Esophagus muscularis mucosa (tissue), 4 donors: ENCODE data around the gene HS1BP3. TPM values are rescaled to one million over a fixed set of nuclear protein-coding genes. Genes with fewer than 3 reads are reported as not detected.

Source experiments
- DNase-seq: peaks from one replicate; pipeline ENCODE4 v3.0.0-alpha.2; 2017; ENCODE audit errors: extremely low spot score
- H3K27ac ChIP-seq, 4 donors: fragments of 200-600 bp; sonication (generic); replicated peaks in 1 of 4; 1 replicate in 3 of 4; 2 replicates in 1 of 4; pipeline ENCODE4 v1.5.1; 2016 to 2019; ENCODE audit warnings: mild to moderate bottlenecking in 1 of 4
- H3K27me3 ChIP-seq, 4 donors: fragments of 200-600 bp; sonication (generic); one replicate each; pipeline versions ENCODE4 v1.5.1 to v1.6.0; 2016 to 2019
- H3K36me3 ChIP-seq, 4 donors: fragments of 200-600 bp; sonication (generic); one replicate each; pipeline ENCODE4 v1.5.1; 2016 to 2019
- H3K4me1 ChIP-seq, 4 donors: fragments of 200-600 bp; sonication (generic); one replicate each; pipeline ENCODE4 v1.5.1; 2016 to 2019
- H3K4me3 ChIP-seq, 4 donors: fragments of 200-600 bp; sonication (generic); 1 replicate in 2 of 4; 2 replicates in 2 of 4; pipeline ENCODE4 v1.5.1; 2016 to 2019; ENCODE audit warnings: mild to moderate bottlenecking in 4 of 4, moderate library complexity in 1 of 4
- H3K9me3 ChIP-seq, 4 donors: fragments of 200-600 bp; sonication (generic); 1 replicate in 3 of 4; 2 replicates in 1 of 4; pipeline ENCODE4 v1.5.1; 2016 to 2019
- EP300 ChIP-seq: sonication (generic); formaldehyde crosslinking; IDR thresholded peaks from one replicate; pipeline ENCODE4 v1.6.1; 2017; ENCODE audit warnings: antibody characterized with exemption
- POLR2A ChIP-seq: fragments of 450-650 bp; IDR thresholded peaks from one replicate; pipeline ENCODE4 v1.6.1; 2017; ENCODE audit warnings: antibody characterized with exemption, moderate library complexity, mild to moderate bottlenecking, low read depth
- POLR2AphosphoS5 ChIP-seq, 2 donors: sonication (generic); formaldehyde crosslinking; IDR thresholded peaks; one replicate each; pipeline ENCODE4 v1.6.1; 2017; ENCODE audit warnings: antibody characterized with exemption in 2 of 2
- WGBS: methylation state at CpG from one replicate; pipeline ENCODE4 v1.1.5; 2018; 5-methylcytosine and 5-hydroxymethylcytosine counted together
- intact Hi-C: fragments of 100-400 bp; cut with DNase I; formaldehyde crosslinking; loops from one replicate; pipeline ENCODE4 v1.15.1; 2023
- total RNA-seq, 4 donors: library from RNA; depleted of rRNA; stranded (reverse); fragments of >200 nt; gene quantifications; one replicate each; pipeline versions ENCODE4 v1.1.0 to v1.2.1, GENCODE V29; 2016
- TF ChIP-seq, protein P1 (sequence below), 3 experiments: fragments of 200-600 bp in 2 of 3; fragments of 450-650 bp in 1 of 3; sonication (generic) in 2 of 3; IDR thresholded peaks; one replicate each; pipeline ENCODE4 v1.5.1; 2017 to 2019; ENCODE audit warnings: antibody characterized with exemption in 3 of 3, mild to moderate bottlenecking in 2 of 3, moderate library complexity in 1 of 3

Gene HS1BP3
- total RNA-seq, 4 donors from 2014 or later, result 42.6 to 95.6 (median 60.0) TPM

DNA sequence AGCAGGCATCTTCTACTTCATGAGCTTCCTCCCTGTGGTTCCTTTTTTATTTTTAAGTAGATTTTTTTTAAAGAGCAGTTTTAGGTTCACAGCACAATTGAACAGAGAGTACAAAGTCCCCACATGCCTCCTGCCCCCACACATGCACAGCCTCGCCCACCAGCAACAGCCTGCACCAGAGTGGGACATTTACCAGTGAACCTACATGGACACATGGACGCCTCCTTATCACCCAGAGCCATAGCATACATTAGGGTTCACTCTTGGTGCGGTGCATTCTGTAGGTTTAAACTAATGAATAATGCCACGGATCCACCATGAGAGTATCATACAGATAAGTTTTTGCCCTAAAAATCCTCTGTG is 40.9 kb downstream of the HS1BP3 start:
- Histone ChIP-seq H3K36me3 (no peaks in the 10 kb centered on the region), H3K27me3 (no peaks in the 10 kb centered on the region), H3K9me3 (no peaks in the 10 kb centered on the region), H3K4me1 (peaks cover 67 to 84% (median 80%) of the 10 kb centered on the region in 4 donors), H3K4me3 (no peak overlapping the region), H3K27ac (peak overlapping the region; percentile 96 to 99 (median 96))
- WGBS, result 71% methylated on average over 4 of the region's 4 CpGs
- no peak for DNase-seq
- intact Hi-C loops, result loop anchor here (2.0 kb wide), 1 partner anchor 159 kb away; no protein-coding TSS in a partner anchor
- TF ChIP-seq, protein P1, sequence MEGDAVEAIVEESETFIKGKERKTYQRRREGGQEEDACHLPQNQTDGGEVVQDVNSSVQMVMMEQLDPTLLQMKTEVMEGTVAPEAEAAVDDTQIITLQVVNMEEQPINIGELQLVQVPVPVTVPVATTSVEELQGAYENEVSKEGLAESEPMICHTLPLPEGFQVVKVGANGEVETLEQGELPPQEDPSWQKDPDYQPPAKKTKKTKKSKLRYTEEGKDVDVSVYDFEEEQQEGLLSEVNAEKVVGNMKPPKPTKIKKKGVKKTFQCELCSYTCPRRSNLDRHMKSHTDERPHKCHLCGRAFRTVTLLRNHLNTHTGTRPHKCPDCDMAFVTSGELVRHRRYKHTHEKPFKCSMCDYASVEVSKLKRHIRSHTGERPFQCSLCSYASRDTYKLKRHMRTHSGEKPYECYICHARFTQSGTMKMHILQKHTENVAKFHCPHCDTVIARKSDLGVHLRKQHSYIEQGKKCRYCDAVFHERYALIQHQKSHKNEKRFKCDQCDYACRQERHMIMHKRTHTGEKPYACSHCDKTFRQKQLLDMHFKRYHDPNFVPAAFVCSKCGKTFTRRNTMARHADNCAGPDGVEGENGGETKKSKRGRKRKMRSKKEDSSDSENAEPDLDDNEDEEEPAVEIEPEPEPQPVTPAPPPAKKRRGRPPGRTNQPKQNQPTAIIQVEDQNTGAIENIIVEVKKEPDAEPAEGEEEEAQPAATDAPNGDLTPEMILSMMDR (IDR thresholded peaks at IDR 0.05), result no peak
- TF ChIP-seq POLR2A (no peak), POLR2AphosphoS5 (IDR thresholded peaks at IDR 0.05) (no peak), EP300 (no peak)

DNA sequence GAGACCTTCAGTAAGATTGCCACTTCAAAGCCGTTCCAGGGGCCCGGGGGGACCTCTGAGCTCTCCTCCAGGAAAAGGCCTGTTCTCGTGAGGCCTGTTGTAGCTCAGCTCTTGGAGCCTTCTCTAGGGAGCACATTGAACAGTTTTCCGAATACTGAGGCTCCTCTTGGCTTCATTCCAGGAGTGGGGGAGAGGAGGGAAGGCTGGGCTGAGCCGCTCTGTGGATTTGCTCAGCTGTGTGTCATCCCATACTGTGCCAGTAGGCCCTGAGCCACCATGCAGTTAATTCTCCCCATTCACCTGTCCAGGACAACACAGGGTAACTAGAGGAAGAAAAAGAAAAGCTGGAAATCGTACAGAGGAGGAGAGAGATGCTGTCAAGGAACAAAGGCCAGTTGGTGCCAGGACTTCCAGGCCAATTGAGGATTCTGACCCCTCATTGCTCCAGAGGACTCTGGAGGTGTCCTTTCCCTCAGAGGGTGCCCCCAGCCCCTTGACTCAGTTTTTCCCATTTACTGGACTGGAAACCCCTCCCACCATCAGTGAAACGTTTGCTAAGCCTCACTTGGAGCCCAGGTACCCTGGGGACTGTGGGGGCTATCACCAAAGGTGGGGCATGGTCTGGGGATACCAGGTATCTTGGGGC is 41.4 kb downstream of the HS1BP3 start:
- Histone ChIP-seq H3K4me3 (no peak overlapping the region), H3K4me1 (peaks cover 64 to 84% (median 80%) of the 10 kb centered on the region in 4 donors), H3K27ac (peak overlapping the region; percentile 96 to 99 (median 96)), H3K36me3 (no peaks in the 10 kb centered on the region), H3K27me3 (no peaks in the 10 kb centered on the region), H3K9me3 (no peaks in the 10 kb centered on the region)
- TF ChIP-seq POLR2AphosphoS5 (IDR thresholded peaks at IDR 0.05) (peak in 1 of 2 donors; percentile 69), EP300 (no peak), POLR2A (no peak)
- TF ChIP-seq, protein P1 (IDR thresholded peaks at IDR 0.05), result peak in 1 of 3 experiments; percentile 22
- no peak for DNase-seq
- 44% methylated on average over 3 of the region's 7 CpGs for WGBS
- intact Hi-C loops, result no loop called here

DNA sequence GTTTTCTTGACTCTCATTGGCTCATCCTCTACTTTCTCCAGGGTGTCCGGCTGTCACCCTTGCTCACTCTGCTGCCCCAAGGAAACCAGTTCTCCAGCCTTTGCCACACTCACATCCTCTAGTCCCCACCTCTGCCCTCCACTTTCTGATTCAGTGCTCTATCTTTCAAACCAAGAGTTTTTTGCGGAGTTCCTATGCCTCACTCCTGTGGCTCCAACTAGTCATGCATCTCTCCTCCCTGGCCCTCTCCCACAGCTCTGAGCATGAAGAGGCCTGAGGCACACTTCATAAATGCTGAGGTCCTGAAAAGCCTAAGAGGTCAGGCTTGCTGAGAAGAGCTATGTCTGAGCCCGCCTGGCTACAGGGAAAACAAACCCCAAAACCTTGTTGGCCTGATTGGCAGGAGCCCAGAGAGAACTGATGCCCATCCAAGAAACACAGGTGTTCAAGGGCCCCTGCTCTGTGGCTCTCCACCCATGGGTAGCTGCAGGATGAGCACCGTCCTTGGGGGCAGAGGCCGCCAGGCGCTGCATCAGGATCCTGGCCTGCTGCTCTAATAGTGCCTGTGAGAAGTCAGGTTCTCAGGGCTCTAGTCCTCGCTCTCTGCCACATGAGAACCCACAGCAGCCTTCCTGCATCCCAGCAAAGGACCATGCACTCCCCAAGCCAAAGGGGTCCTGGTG is 42.1 kb downstream of the HS1BP3 start:
- H3K9me3 ChIP-seq, result no peaks in the 10 kb centered on the region
- peaks cover 63 to 84% (median 80%) of the 10 kb centered on the region in 4 donors for H3K4me1 ChIP-seq
- H3K27ac ChIP-seq, result peak overlapping the region; percentile 96 to 99 (median 96)
- H3K4me3 ChIP-seq, result no peak overlapping the region
- no peaks in the 10 kb centered on the region for H3K27me3 ChIP-seq
- H3K36me3 ChIP-seq, result no peaks in the 10 kb centered on the region
- DNase-seq, result no peak
- intact Hi-C loops, result no loop called here
- 88% methylated on average over 5 of the region's 7 CpGs for WGBS
- TF ChIP-seq EP300 (no peak), POLR2A (no peak), POLR2AphosphoS5 (IDR thresholded peaks at IDR 0.05) (no peak)
- TF ChIP-seq, protein P1 (IDR thresholded peaks at IDR 0.05), result no peak

DNA sequence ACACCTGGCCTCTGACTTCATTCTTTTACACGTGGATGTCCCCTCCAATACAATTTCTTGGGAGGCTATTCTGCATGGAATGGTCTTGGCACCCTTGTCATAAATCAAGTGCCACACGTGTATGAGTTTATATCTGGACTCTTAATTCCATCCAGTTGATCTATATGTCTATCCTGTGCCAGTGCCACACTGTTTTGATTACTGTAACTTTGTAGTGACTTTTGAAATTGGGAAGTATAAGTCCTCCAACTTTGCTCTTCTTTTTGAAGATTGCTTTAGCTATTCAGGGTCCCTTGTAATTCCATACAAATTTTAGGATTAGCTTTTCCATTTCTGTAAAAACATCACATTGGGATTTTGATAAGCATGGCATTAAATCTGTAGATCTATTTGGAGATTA is 43.5 kb downstream of the HS1BP3 start:
- peak overlapping the region in 2 of 4 donors; percentile 13 to 85 for H3K27ac ChIP-seq
- DNase-seq, result no peak
- TF ChIP-seq POLR2A, result no peak
- TF ChIP-seq POLR2AphosphoS5 (IDR thresholded peaks at IDR 0.05), result no peak
- TF ChIP-seq, protein P1 (IDR thresholded peaks at IDR 0.05), result no peak
- no peak for TF ChIP-seq EP300
- H3K4me3 ChIP-seq, result no peak overlapping the region
- no peaks in the 10 kb centered on the region for H3K27me3 ChIP-seq
- no peaks in the 10 kb centered on the region for H3K36me3 ChIP-seq
- no peaks in the 10 kb centered on the region for H3K9me3 ChIP-seq
- WGBS, result 90% methylated on average over 2 of the region's 2 CpGs
- peaks cover 50 to 74% (median 71%) of the 10 kb centered on the region in 4 donors for H3K4me1 ChIP-seq
- intact Hi-C loops, result no loop called here
